GM12878 (cell line): ENCODE results near the gene TAPT1. TPM values are rescaled to one million over a fixed set of nuclear protein-coding genes. Genes with fewer than 3 reads are reported as not detected.

Experiments
- ATAC-seq: fragments of 200-7000 bp; cut with Tn5 transposase; 3 replicates; pipeline ENCODE4 v1.9.1; 2020; ENCODE audit warnings: mild to moderate bottlenecking, moderate library complexity
- BruUV-seq: library from RNA; stranded (reverse); fragments of 400-500 nt; replicated peaks from 2 replicates; lab custom pipeline; 2021; lab: Mats Ljungman, UMichigan
- CTCF ChIA-PET: fragments of 300-600 bp; sonication (Branson Sonifier 250); formaldehyde crosslinking; extraction: SDS; loops from one replicate; lab custom pipeline; 2021; ENCODE audit warnings: inconsistent platforms; lab: Yijun Ruan, JAX
- POLR2A ChIA-PET: fragments of 350-600 bp; formaldehyde crosslinking; extraction: SDS; loops from one replicate; lab custom pipeline; 2021; ENCODE audit warnings: inconsistent platforms; lab: Charles Lee
- RAD21 ChIA-PET: fragments of 300-600 bp; sonication (Branson Sonifier 250); formaldehyde crosslinking; loops from one replicate; lab custom pipeline; 2023; ENCODE audit warnings: antibody characterized with exemption; ENCODE audit not compliant: unreplicated experiment; lab: Charles Lee
- SMC1A ChIA-PET: fragments of 300-600 bp; sonication (Branson Sonifier 250); formaldehyde crosslinking; loops from one replicate; lab custom pipeline; 2023; ENCODE audit not compliant: unreplicated experiment, uncharacterized antibody; lab: Charles Lee
- DNase-seq: peaks from one replicate; pipeline ENCODE4 v3.0.0-alpha.2; 2011; ENCODE audit warnings: low read depth, low spot score
- FAIRE-seq: peaks from 3 replicates; lab custom pipeline; 2011; peaks lifted over from hg19 to GRCh38; lab: Jason Lieb, UNC
- H2AFZ ChIP-seq: 2 replicates; pipeline ENCODE4 v1.6.0; 2011; ENCODE audit warnings: low read depth, low read length, control low read depth; ENCODE audit not compliant: control insufficient read depth
- H3K27ac ChIP-seq: 2 replicates; pipeline ENCODE4 v1.5.1; 2011; ENCODE audit warnings: control low read depth; ENCODE audit not compliant: control insufficient read depth, insufficient read depth
- H3K27me3 ChIP-seq, 2 experiments: replicated peaks in 1 of 2; 2 replicates each; pipeline versions ENCODE4 v1.6.0 to v1.6.1; 2011; ENCODE audit warnings: low read length in 1 of 2; ENCODE audit not compliant: control insufficient read depth in 2 of 2, insufficient read depth in 2 of 2
- H3K36me3 ChIP-seq, 2 experiments: 2 replicates each; pipeline ENCODE4 v1.5.1; 2011; ENCODE audit warnings: low read length in 1 of 2; ENCODE audit not compliant: control insufficient read depth in 2 of 2, insufficient read depth in 2 of 2
- H3K4me1 ChIP-seq: 2 replicates; pipeline ENCODE4 v1.6.1; 2011; ENCODE audit warnings: mild to moderate bottlenecking, low read length, moderate library complexity, mixed read lengths; ENCODE audit not compliant: control insufficient read depth, insufficient read depth
- H3K4me2 ChIP-seq: 2 replicates; pipeline ENCODE4 v1.6.0; 2011; ENCODE audit warnings: control low read depth; ENCODE audit not compliant: control insufficient read depth, insufficient read depth
- H3K4me3 ChIP-seq: fragments of 200-600 bp; sonication (generic); 2 replicates; pipeline ENCODE4 v1.5.1; 2016
- H3K79me2 ChIP-seq: 2 replicates; pipeline ENCODE4 v1.6.0; 2011; ENCODE audit warnings: low read length; ENCODE audit not compliant: control insufficient read depth, insufficient read depth
- H3K9ac ChIP-seq: 2 replicates; pipeline ENCODE4 v1.8.0; 2011; ENCODE audit warnings: low read length, control low read depth, mixed read lengths; ENCODE audit not compliant: control insufficient read depth, insufficient read depth
- H3K9me3 ChIP-seq: replicated peaks from 3 replicates; pipeline ENCODE4 v1.5.1; 2011; ENCODE audit warnings: mild to moderate bottlenecking, low read length; ENCODE audit not compliant: control insufficient read depth, insufficient read depth
- H4K20me1 ChIP-seq: 2 replicates; pipeline ENCODE4 v1.6.0; 2011; ENCODE audit not compliant: control insufficient read depth, insufficient read depth
- CHD1 ChIP-seq: IDR thresholded peaks from 2 replicates; pipeline ENCODE4 v1.6.1; 2012; ENCODE audit warnings: low read depth, low read length, improper control_type of control experiment
- HDAC2 ChIP-seq: fragments of 200-600 bp; sonication (generic); IDR thresholded peaks from 2 replicates; pipeline ENCODE4 v1.6.1; 2017
- HDGF ChIP-seq: fragments of 450-650 bp; IDR thresholded peaks from 2 replicates; pipeline ENCODE4 v1.6.1; 2016; ENCODE audit warnings: antibody characterized with exemption
- HSF1 ChIP-seq: fragments of 150-350 bp; IDR thresholded peaks from 2 replicates; pipeline ENCODE4 v1.6.1; 2014; ENCODE audit warnings: mild to moderate bottlenecking, low read depth, low read length
- IRF5 ChIP-seq: fragments of 450-650 bp; IDR thresholded peaks from 2 replicates; pipeline ENCODE4 v1.6.1; 2017; ENCODE audit warnings: borderline replicate concordance
- MAX ChIP-seq: IDR thresholded peaks from 2 replicates; pipeline ENCODE4 v1.6.1; 2012; ENCODE audit warnings: low read depth, low read length, improper control_type of control experiment
- MEF2B ChIP-seq: fragments of 450-650 bp; IDR thresholded peaks from 2 replicates; pipeline ENCODE4 v1.6.1; 2018; ENCODE audit warnings: mild to moderate bottlenecking, moderate library complexity; ENCODE audit not compliant: partially characterized antibody, poor library complexity, severe bottlenecking
- NBN ChIP-seq: fragments of 450-650 bp; IDR thresholded peaks from 2 replicates; pipeline ENCODE4 v1.6.1; 2016
- NFIC ChIP-seq: IDR thresholded peaks from 2 replicates; pipeline ENCODE4 v1.6.1; 2012; ENCODE audit warnings: low read depth, mild to moderate bottlenecking, inconsistent platforms, low read length, moderate library complexity
- TCF3 ChIP-seq: IDR thresholded peaks from 2 replicates; pipeline ENCODE4 v1.6.1; 2012; ENCODE audit warnings: low read depth, mild to moderate bottlenecking, low read length, borderline replicate concordance; ENCODE audit not compliant: insufficient read depth
- TCF7 ChIP-seq: IDR thresholded peaks from 2 replicates; pipeline ENCODE4 v1.6.1; 2014; ENCODE audit warnings: antibody characterized with exemption, borderline replicate concordance
- USF2 ChIP-seq: IDR thresholded peaks from 2 replicates; pipeline ENCODE4 v1.6.1; 2011; ENCODE audit warnings: low read depth, low read length, improper control_type of control experiment, borderline replicate concordance
- ZBED1 ChIP-seq: IDR thresholded peaks from 2 replicates; pipeline ENCODE4 v1.6.1; 2016; ENCODE audit warnings: borderline replicate concordance
- ZNF687 ChIP-seq: fragments of 450-650 bp; IDR thresholded peaks from 2 replicates; pipeline ENCODE4 v1.6.1; 2017; ENCODE audit warnings: mild to moderate bottlenecking, moderate library complexity
- WGBS: methylation state at CpG from one replicate; pipeline ENCODE4 v1.1.6; 2016; ENCODE audit warnings: low lambda C conversion rate; ENCODE audit not compliant: insufficient replicate concordance, insufficient coverage; ENCODE audit errors: missing lambda C conversion rate; 5-methylcytosine and 5-hydroxymethylcytosine counted together
- in situ Hi-C: fragments of 300-500 bp; cut with MboI; formaldehyde crosslinking; loops from 9 replicates; pipeline ENCODE4 v1.14.3; 2018; ENCODE audit warnings: mixed read lengths
- intact Hi-C: fragments of 100-400 bp; cut with micrococcal nuclease; formaldehyde crosslinking; loops from one replicate; pipeline ENCODE4 v1.14.2; 2022; ENCODE audit not compliant: unreplicated experiment
- polyA plus RNA-seq, 11 experiments: library from polyadenylated mRNA; depleted of rRNA in 4 of 11; unstranded in 6 of 11; stranded (reverse) in 5 of 11; fragments of >200 nt; fragmentation: Nextera tagmentation in 4 of 11; fragmentation: Illumina TruSeq in 1 of 11; extraction: Ambion mirVana in 4 of 11; extraction: Trizol in 1 of 11; gene quantifications; 1 replicate in 1 of 11; 2 replicates in 10 of 11; pipeline versions ENCODE4 v1.2.1 to v1.2.3, GENCODE V29; 2011 to 2016; ENCODE audit warnings: inconsistent platforms in 2 of 11, missing spikeins in 2 of 11, low read depth in 1 of 11
- total RNA-seq, 4 experiments: library from RNA; depleted of rRNA in 3 of 4; stranded (reverse); fragments of >200 nt in 3 of 4; fragmentation: Illumina TruSeq in 1 of 4; extraction: Trizol in 1 of 4; gene quantifications; 2 replicates each; pipeline versions ENCODE4 v1.2.1 to v1.2.3, GENCODE V29; 2013 to 2021

Gene TAPT1
- total and polyA plus RNA-seq, 10 of the 15 experiments (the other 5 are each of a cell fraction or from before 2014, with no cell fraction given): 0.91 to 23.3 (median 9.5) TPM

- Histone ChIP-seq H3K79me2 (no peaks in the 10 kb centered on the region), H3K4me1 (no peaks in the 10 kb centered on the region), H3K9ac (no peak overlapping the region), H3K4me2 (no peak overlapping the region), H3K4me3 (no peak overlapping the region), H3K27me3 (no peaks in the 10 kb centered on the region), H3K27ac (no peak overlapping the region), H3K36me3 (no peaks in the 10 kb centered on the region), H3K9me3 (no peaks in the 10 kb centered on the region), H4K20me1 (no peaks in the 10 kb centered on the region), H2AFZ (no peak overlapping the region)
- DNase-seq: no peak
- in situ Hi-C loops (no loop called here), intact Hi-C loops (no loop called here)
- SMC1A ChIA-PET: interaction anchor here (0.7 kb wide), 1 partner anchor 20 kb away, joined by 3 read pairs; no protein-coding TSS in a partner anchor
- TF ChIP-seq NFIC: no peak
- TF ChIP-seq ZBED1: no peak
- TF ChIP-seq HDAC2: no peak
- TF ChIP-seq MEF2B: no peak
- TF ChIP-seq MAX: no peak
- no peak for TF ChIP-seq HSF1
- no peak for TF ChIP-seq ZNF687
- TF ChIP-seq TCF3: no peak
- no peak for TF ChIP-seq HDGF
- TF ChIP-seq IRF5: no peak
- TF ChIP-seq CHD1: no peak
- TF ChIP-seq NBN: no peak
- TF ChIP-seq TCF7: no peak
- no peak for TF ChIP-seq USF2
- CTCF ChIA-PET: no interaction called here
- WGBS: 67% methylated on average over 2 of the region's 2 CpGs
- POLR2A ChIA-PET: interaction anchor here (0.9 kb wide), 1 partner anchor 12 kb away, joined by 3 read pairs; no protein-coding TSS in a partner anchor
- BruUV-seq: no TSS peak
- ATAC-seq: no peak
- no peak for FAIRE-seq
- RAD21 ChIA-PET: no interaction called here
Measured at GRCh38 chr4:16253127-16253960, 27.1 kb upstream of the TAPT1 start.
